GM23338 (cell line): ENCODE data around the gene ATF3. TPM values are rescaled to one million over a fixed set of nuclear protein-coding genes. Genes with fewer than 3 reads are reported as not detected.

Source experiments
- CTCF ChIP-seq, 2 experiments: fragments of 200-600 bp in 1 of 2; sonication (generic) in 1 of 2; conservative IDR thresholded peaks; 2 replicates each; pipeline versions ENCODE4 v1.5.1 to v1.6.1; 2016 to 2017; ENCODE audit warnings: antibody characterized with exemption in 2 of 2, low read depth in 2 of 2, mild to moderate bottlenecking in 2 of 2, moderate library complexity in 1 of 2
- ETS1 ChIP-seq: IDR thresholded peaks from 2 replicates; pipeline ENCODE4 v1.6.1; 2016; ENCODE audit warnings: antibody characterized with exemption
- EZH2 ChIP-seq: fragments of 200-600 bp; sonication (generic); IDR thresholded peaks from one replicate; pipeline ENCODE4 v1.8.0; 2017; ENCODE audit warnings: antibody characterized with exemption, mild to moderate bottlenecking, low read depth; ENCODE audit not compliant: unreplicated experiment
- EZH2phosphoT487 ChIP-seq: fragments of 200-600 bp; sonication (generic); IDR thresholded peaks from one replicate; pipeline ENCODE4 v1.8.1; 2018; ENCODE audit warnings: antibody characterized with exemption; ENCODE audit not compliant: unreplicated experiment
- JUNB ChIP-seq: IDR thresholded peaks from one replicate; pipeline ENCODE4 v1.6.1; 2016; ENCODE audit warnings: antibody characterized with exemption; ENCODE audit not compliant: unreplicated experiment
- NANOG ChIP-seq: IDR thresholded peaks from 2 replicates; pipeline ENCODE4 v1.6.1; 2016; ENCODE audit warnings: antibody characterized with exemption, borderline replicate concordance
- POLR2AphosphoS5 ChIP-seq: IDR thresholded peaks from 2 replicates; pipeline ENCODE4 v1.6.1; 2016; ENCODE audit warnings: antibody characterized with exemption, low read depth
- STAT1 ChIP-seq: IDR thresholded peaks from one replicate; pipeline ENCODE4 v1.6.1; 2016; ENCODE audit warnings: antibody characterized with exemption; ENCODE audit not compliant: unreplicated experiment
- ZNF331 ChIP-seq: fragments of 250-450 bp; sonication (Bioruptor Pico); IDR thresholded peaks from 2 replicates; pipeline ENCODE4 v1.5.0; 2020; ENCODE audit warnings: low read depth, mild to moderate bottlenecking, moderate library complexity
- ZNF462 ChIP-seq: fragments of 250-450 bp; sonication (Bioruptor Pico); IDR thresholded peaks from 2 replicates; pipeline ENCODE4 v1.5.0; 2020; ENCODE audit warnings: mild to moderate bottlenecking, moderate library complexity
- polyA plus RNA-seq: library from polyadenylated mRNA; unstranded; fragments of >200 nt; fragmentation: Nextera tagmentation; extraction: Ambion mirVana; gene quantifications from 2 replicates; pipeline ENCODE4 v1.2.1, GENCODE V29; 2016
- total RNA-seq: library from RNA; depleted of rRNA; stranded (reverse); fragments of >200 nt; shearing (Covaris generic); gene quantifications from 2 replicates; pipeline ENCODE4 v1.2.3, GENCODE V29; 2014

The ATF3 gene
- total and polyA plus RNA-seq, 2 experiments from 2014 or later = 12.6 to 17.2 TPM

GRCh38 chr1:212600071-212600915 lies 8.3 kb upstream of the ATF3 start (continued):
- TF ChIP-seq ZNF462 (CRISPR knock-in tag) (no peak), ETS1 (no peak), ZNF331 (CRISPR knock-in tag) (no peak), JUNB (no peak), POLR2AphosphoS5 (no peak), EZH2 (no peak), STAT1 (no peak), CTCF (conservative IDR thresholded peaks at IDR 0.05; ENCODE audit: low read depth in 2 of 2) (no peak), EZH2phosphoT487 (no peak), NANOG (no peak)
